Tibial nerve (tissue), 4 donors: Measurements from ENCODE around the gene FAT1. TPM values are rescaled to one million over a fixed set of nuclear protein-coding genes. Genes with fewer than 3 reads are reported as not detected.

Source experiments
- DNase-seq, 2 donors: peaks; one replicate each; pipeline ENCODE4 v3.0.0-alpha.2; 2019; ENCODE audit warnings: low spot score in 2 of 2
- H3K27ac ChIP-seq, 4 donors: fragments of 200-600 bp; sonication (generic) in 3 of 4; one replicate each; pipeline ENCODE4 v1.5.1; 2017 to 2019; ENCODE audit warnings: mild to moderate bottlenecking in 1 of 4
- H3K27me3 ChIP-seq, 2 donors: fragments of 200-600 bp; sonication (generic) in 1 of 2; one replicate each; pipeline versions ENCODE4 v1.5.1 to v1.6.0; 2017 to 2019
- H3K36me3 ChIP-seq, 3 donors: fragments of 200-600 bp; sonication (generic); one replicate each; pipeline ENCODE4 v1.5.1; 2018 to 2019
- H3K4me1 ChIP-seq, 4 donors: fragments of 200-600 bp; sonication (generic) in 3 of 4; one replicate each; pipeline ENCODE4 v1.5.1; 2017 to 2019
- H3K4me3 ChIP-seq, 4 donors: fragments of 200-600 bp; sonication (generic) in 3 of 4; one replicate each; pipeline ENCODE4 v1.5.1; 2017 to 2019; ENCODE audit warnings: mild to moderate bottlenecking in 1 of 4, moderate library complexity in 1 of 4
- H3K9me3 ChIP-seq, 4 donors: fragments of 200-600 bp; sonication (generic) in 3 of 4; one replicate each; pipeline ENCODE4 v1.5.1; 2017 to 2019
- EP300 ChIP-seq, 2 donors: sonication (generic); formaldehyde crosslinking; IDR thresholded peaks; one replicate each; pipeline ENCODE4 v1.6.1; 2017; ENCODE audit warnings: antibody characterized with exemption in 2 of 2, mild to moderate bottlenecking in 1 of 2
- POLR2A ChIP-seq, 2 donors: fragments of 450-650 bp; IDR thresholded peaks; one replicate each; pipeline ENCODE4 v1.6.1; 2017; ENCODE audit warnings: antibody characterized with exemption in 2 of 2, mild to moderate bottlenecking in 2 of 2, moderate library complexity in 2 of 2
- WGBS, 2 donors: methylation state at CpG; one replicate each; pipeline ENCODE4 v1.1.5; 2018; 5-methylcytosine and 5-hydroxymethylcytosine counted together
- total RNA-seq, 4 donors: library from RNA; depleted of rRNA; stranded (reverse); fragments of >200 nt; gene quantifications; one replicate each; pipeline ENCODE4 v1.1.0, GENCODE V29; 2016
- TF ChIP-seq, protein P1 (sequence below), 5 experiments: fragments of 200-600 bp in 3 of 5; fragments of 450-650 bp in 2 of 5; sonication (generic) in 3 of 5; IDR thresholded peaks; one replicate each; pipeline ENCODE4 v1.5.1; 2016 to 2019; ENCODE audit warnings: antibody characterized with exemption in 5 of 5, mild to moderate bottlenecking in 3 of 5, moderate library complexity in 2 of 5

Gene FAT1
- total RNA-seq, 4 donors from 2014 or later = 85.2 to 119 (median 91.6) TPM

DNA sequence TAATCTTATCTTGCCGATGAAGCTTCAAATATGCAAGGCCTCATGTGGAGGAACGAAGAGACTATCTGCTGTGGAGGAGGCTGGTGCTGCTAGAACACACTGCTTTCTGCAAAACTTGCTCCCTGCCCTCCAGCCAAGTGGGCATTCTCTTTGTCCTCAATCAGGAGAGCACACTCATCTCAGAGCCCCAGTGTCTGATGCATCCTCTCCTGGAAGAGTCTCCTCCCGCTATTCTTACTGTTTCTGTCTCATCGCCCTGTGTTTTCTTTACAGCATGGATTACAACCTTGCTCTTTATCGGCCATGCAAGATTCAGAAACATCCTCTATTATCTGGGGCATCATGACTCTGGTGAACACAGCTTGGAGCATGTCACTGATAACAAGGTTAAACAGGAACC lies 100.1 kb downstream of the FAT1 start:
- Histone ChIP-seq H3K27me3 (no peaks in the 10 kb centered on the region), H3K27ac (no peak overlapping the region), H3K4me1 (peaks cover 0 to 18% (median 1%) of the 10 kb centered on the region in 4 donors), H3K36me3 (peaks cover 0 to 53% (median 0%) of the 10 kb centered on the region in 3 donors), H3K4me3 (no peak overlapping the region), H3K9me3 (no peaks in the 10 kb centered on the region)
- TF ChIP-seq POLR2A (IDR thresholded peaks at IDR 0.05) = no peak
- TF ChIP-seq EP300 (IDR thresholded peaks at IDR 0.05) = no peak
- TF ChIP-seq, protein P1, sequence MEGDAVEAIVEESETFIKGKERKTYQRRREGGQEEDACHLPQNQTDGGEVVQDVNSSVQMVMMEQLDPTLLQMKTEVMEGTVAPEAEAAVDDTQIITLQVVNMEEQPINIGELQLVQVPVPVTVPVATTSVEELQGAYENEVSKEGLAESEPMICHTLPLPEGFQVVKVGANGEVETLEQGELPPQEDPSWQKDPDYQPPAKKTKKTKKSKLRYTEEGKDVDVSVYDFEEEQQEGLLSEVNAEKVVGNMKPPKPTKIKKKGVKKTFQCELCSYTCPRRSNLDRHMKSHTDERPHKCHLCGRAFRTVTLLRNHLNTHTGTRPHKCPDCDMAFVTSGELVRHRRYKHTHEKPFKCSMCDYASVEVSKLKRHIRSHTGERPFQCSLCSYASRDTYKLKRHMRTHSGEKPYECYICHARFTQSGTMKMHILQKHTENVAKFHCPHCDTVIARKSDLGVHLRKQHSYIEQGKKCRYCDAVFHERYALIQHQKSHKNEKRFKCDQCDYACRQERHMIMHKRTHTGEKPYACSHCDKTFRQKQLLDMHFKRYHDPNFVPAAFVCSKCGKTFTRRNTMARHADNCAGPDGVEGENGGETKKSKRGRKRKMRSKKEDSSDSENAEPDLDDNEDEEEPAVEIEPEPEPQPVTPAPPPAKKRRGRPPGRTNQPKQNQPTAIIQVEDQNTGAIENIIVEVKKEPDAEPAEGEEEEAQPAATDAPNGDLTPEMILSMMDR (IDR thresholded peaks at IDR 0.05) = no peak
- WGBS, 2 donors = 94 to 96% methylated on average over 5 of the region's 5 CpGs
- no peak for DNase-seq

DNA sequence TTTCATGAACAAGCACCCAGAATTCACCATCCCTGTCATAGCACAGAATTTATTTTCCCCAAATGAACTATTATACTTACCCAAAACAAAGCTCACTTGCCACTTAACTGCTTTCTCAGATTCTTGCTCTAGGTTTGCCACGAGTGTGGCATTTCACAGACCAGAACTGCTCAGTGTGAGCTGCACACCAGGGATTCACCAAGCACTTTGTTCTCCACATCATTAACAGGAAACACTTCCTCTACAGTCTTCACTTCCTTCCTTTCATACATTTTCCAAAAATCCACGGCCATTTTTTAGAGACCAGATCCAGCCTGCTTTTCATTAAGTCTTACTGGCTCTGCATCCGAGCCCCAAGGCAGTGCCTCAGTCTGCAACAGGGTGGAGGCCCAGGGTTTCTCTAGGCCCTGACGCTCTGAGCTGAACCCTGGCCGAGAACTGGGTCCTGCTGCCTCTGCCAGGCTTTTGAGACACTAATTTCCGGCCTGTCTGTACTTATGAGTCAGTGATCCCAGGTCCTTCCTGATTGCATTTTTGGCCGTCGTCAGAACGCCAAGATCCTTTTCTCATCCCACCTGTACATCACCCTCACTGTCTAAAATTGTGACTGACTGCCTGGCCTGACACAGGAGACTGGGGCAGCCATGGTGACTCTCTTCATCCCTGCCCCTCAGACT lies 100.7 kb downstream of the FAT1 start:
- Histone ChIP-seq H3K4me1 (peaks cover 0 to 18% (median 1%) of the 10 kb centered on the region in 4 donors), H3K4me3 (no peak overlapping the region), H3K27me3 (no peaks in the 10 kb centered on the region), H3K9me3 (no peaks in the 10 kb centered on the region), H3K36me3 (peaks cover 0 to 53% (median 0%) of the 10 kb centered on the region in 3 donors), H3K27ac (no peak overlapping the region)
- DNase-seq = peak in 1 of 2 donors; percentile 3
- TF ChIP-seq EP300 (IDR thresholded peaks at IDR 0.05) (no peak), POLR2A (IDR thresholded peaks at IDR 0.05) (no peak)
- TF ChIP-seq, protein P1 (IDR thresholded peaks at IDR 0.05) = no peak
- 74% methylated on average over 9 of the region's 9 CpGs for WGBS, 2 donors

DNA sequence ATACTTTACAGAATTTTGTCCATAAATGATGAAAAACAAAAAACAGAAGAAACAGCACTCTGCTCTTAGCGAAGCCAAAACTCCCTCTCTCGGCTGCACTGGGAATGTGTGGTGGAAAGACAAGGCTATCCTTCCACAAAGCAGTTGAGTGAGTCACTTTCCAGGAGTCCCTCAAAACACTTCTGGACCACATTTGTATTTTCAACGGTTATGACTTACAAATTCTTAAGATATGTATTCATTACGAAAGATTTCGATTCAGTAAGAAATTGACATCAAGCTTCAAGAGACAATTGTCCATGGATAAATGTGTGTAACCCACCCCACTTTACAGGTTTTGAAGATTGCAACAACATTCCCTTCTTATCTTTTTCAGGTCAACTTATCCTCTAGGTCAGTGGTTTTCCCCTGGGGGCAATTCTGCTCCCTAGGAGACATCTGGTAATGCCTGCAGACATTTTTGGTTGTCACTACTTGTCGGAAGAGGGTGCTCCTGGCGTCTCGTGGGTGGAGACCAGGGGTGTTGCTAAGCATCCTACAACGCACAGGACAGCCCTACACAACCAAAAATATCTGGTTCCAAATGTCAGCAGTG lies 101.6 kb downstream of the FAT1 start:
- TF ChIP-seq, protein P1 (IDR thresholded peaks at IDR 0.05) = no peak
- TF ChIP-seq EP300 (IDR thresholded peaks at IDR 0.05) = no peak
- no peak for TF ChIP-seq POLR2A (IDR thresholded peaks at IDR 0.05)
- WGBS, 2 donors = 73 to 84% methylated on average over 9 of the region's 9 CpGs
- H3K4me1 ChIP-seq = peaks cover 0 to 18% (median 1%) of the 10 kb centered on the region in 4 donors
- H3K9me3 ChIP-seq = no peaks in the 10 kb centered on the region
- no peak for DNase-seq
- peaks cover 0 to 49% (median 0%) of the 10 kb centered on the region in 3 donors for H3K36me3 ChIP-seq
- no peaks in the 10 kb centered on the region for H3K27me3 ChIP-seq
- no peak overlapping the region for H3K4me3 ChIP-seq
- no peak overlapping the region for H3K27ac ChIP-seq

DNA sequence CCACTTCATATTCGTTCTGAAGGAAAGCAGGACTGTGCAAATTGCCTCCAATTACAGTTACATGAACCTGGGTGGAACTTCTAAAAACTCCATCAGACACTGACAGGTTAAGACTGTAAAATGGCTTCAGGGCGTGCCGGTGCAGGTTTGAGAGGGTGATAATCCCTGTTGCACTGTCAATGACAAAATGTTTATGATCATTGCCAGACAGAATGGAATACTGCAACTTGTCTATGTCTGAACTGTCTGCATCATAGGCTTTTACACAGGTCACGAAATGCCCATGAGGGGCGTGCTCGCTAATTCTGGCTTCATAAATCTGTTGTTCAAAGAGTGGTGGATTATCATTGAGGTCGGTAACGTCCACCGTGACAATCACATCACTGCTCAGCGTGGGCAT lies 104.6 kb downstream of the FAT1 start:
- WGBS, 2 donors = 94 to 97% methylated on average over 10 of the region's 10 CpGs
- peaks cover 0 to 62% (median 0%) of the 10 kb centered on the region in 3 donors for H3K36me3 ChIP-seq
- no peaks in the 10 kb centered on the region for H3K9me3 ChIP-seq
- H3K27ac ChIP-seq = no peak overlapping the region
- H3K4me3 ChIP-seq = no peak overlapping the region
- peaks cover 0 to 3% (median 0%) of the 10 kb centered on the region in 4 donors for H3K4me1 ChIP-seq
- no peaks in the 10 kb centered on the region for H3K27me3 ChIP-seq
- no peak for TF ChIP-seq POLR2A (IDR thresholded peaks at IDR 0.05)
- no peak for TF ChIP-seq EP300 (IDR thresholded peaks at IDR 0.05)
- no peak for DNase-seq

DNA sequence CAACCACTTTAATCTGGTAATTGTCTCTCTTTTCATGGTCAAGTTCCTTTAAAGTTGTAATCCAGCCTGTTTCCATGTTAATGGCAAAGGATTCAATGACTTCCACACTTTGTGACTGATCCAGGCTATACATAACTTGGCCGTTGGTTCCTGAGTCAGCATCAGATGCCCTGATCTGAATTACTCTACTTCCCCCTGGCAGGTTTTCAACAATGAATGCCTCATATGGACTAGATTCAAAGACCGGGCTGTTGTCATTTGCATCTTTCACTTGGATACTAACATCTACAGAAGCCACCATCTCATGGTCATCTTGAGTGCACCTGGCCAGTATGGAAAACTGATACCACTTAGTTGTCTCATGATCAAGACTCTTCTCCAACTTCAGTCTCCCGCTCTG lies 105.7 kb downstream of the FAT1 start:
- peaks cover 0 to 68% (median 0%) of the 10 kb centered on the region in 3 donors for H3K36me3 ChIP-seq
- no peaks in the 10 kb centered on the region for H3K9me3 ChIP-seq
- no peak overlapping the region for H3K4me3 ChIP-seq
- H3K27me3 ChIP-seq = no peaks in the 10 kb centered on the region
- DNase-seq = no peak
- 84 to 89% methylated on average over 3 of the region's 3 CpGs for WGBS, 2 donors
- no peaks in the 10 kb centered on the region for H3K4me1 ChIP-seq
- no peak overlapping the region for H3K27ac ChIP-seq
- no peak for TF ChIP-seq POLR2A (IDR thresholded peaks at IDR 0.05)
- TF ChIP-seq, protein P1 (IDR thresholded peaks at IDR 0.05) = no peak
- TF ChIP-seq EP300 (IDR thresholded peaks at IDR 0.05) = no peak
